Panc1 (cell line): Measurements from ENCODE around the gene CUL1. TPM values are rescaled to one million over a fixed set of nuclear protein-coding genes. Genes with fewer than 3 reads are reported as not detected.
"Not testable (repeated sequence)": the region's sequence is repeated elsewhere in the genome, so short reads cannot be mapped to it uniquely, and the experiment has no call there.

Experiments
- ATAC-seq: fragments of 200-7000 bp; cut with Tn5 transposase; 2 replicates; pipeline ENCODE4 v1.9.1; 2020; ENCODE audit warnings: mild to moderate bottlenecking, moderate library complexity
- BruUV-seq: library from RNA; stranded (reverse); fragments of 400-500 nt; replicated peaks from 2 replicates; lab custom pipeline; 2021; lab: Mats Ljungman, UMichigan
- CTCF ChIA-PET: fragments of 300-600 bp; sonication (Branson Sonifier 250); formaldehyde crosslinking; loops from one replicate; lab custom pipeline; 2022; ENCODE audit warnings: antibody characterized with exemption; lab: Charles Lee
- POLR2A ChIA-PET: fragments of 300-600 bp; sonication (Branson Sonifier 250); formaldehyde crosslinking; loops from one replicate; lab custom pipeline; 2022; ENCODE audit warnings: antibody characterized with exemption; lab: Charles Lee
- DNase-seq: peaks from one replicate; pipeline ENCODE4 v3.0.0-alpha.2; 2010; ENCODE audit warnings: low read depth, low spot score
- H3K27ac ChIP-seq: 2 replicates; pipeline ENCODE4 v1.5.1; 2011; ENCODE audit warnings: mild to moderate bottlenecking, low read length, inconsistent platforms
- H3K27me3 ChIP-seq: fragments of 200-500 bp; sonication (Bioruptor generic); 2 replicates; pipeline ENCODE4 v1.6.0; 2014; ENCODE audit warnings: low read length, inconsistent platforms; ENCODE audit not compliant: control insufficient read depth, insufficient read depth
- H3K36me3 ChIP-seq: fragments of 200-500 bp; sonication (Bioruptor generic); 2 replicates; pipeline ENCODE4 v1.5.1; 2014; ENCODE audit warnings: inconsistent platforms, mild to moderate bottlenecking, low read length, moderate library complexity; ENCODE audit not compliant: control insufficient read depth, insufficient read depth
- H3K4me1 ChIP-seq: 2 replicates; pipeline ENCODE4 v1.5.1; 2011; ENCODE audit warnings: inconsistent platforms, mild to moderate bottlenecking, low read length, moderate library complexity; ENCODE audit not compliant: control insufficient read depth, insufficient read depth
- H3K4me3 ChIP-seq, 2 experiments: 2 replicates each; pipeline ENCODE4 v1.5.1; 2011 to 2012; ENCODE audit warnings: low read depth in 2 of 2, low read length in 2 of 2, mild to moderate bottlenecking in 2 of 2, inconsistent platforms in 1 of 2, moderate library complexity in 1 of 2
- H3K9me3 ChIP-seq: fragments of 200-500 bp; sonication (Bioruptor generic); 2 replicates; pipeline ENCODE4 v1.5.1; 2014; ENCODE audit warnings: low read depth, mild to moderate bottlenecking, inconsistent platforms, low read length, moderate library complexity; ENCODE audit not compliant: control insufficient read depth, insufficient read depth
- POLR2AphosphoS5 ChIP-seq: IDR thresholded peaks from 2 replicates; pipeline ENCODE4 v1.6.1; 2012; ENCODE audit warnings: mild to moderate bottlenecking, low read depth, low read length, moderate library complexity
- REST ChIP-seq, 2 experiments: IDR thresholded peaks; 2 replicates each; pipeline ENCODE4 v1.6.1; 2011 to 2012; ENCODE audit warnings: low read depth in 2 of 2, control low read depth in 1 of 2, low read length in 1 of 2, mild to moderate bottlenecking in 1 of 2, moderate library complexity in 1 of 2; ENCODE audit not compliant: insufficient read depth in 1 of 2
- SIN3A ChIP-seq: IDR thresholded peaks from 2 replicates; pipeline ENCODE4 v1.6.1; 2012; ENCODE audit warnings: low read depth, mild to moderate bottlenecking, low read length, moderate library complexity, borderline replicate concordance; ENCODE audit not compliant: insufficient read depth
- TCF7L2 ChIP-seq: IDR thresholded peaks from 2 replicates; pipeline ENCODE4 v1.6.1; 2011; ENCODE audit warnings: mild to moderate bottlenecking, low read depth, low read length, inconsistent platforms
- in situ Hi-C: cut with HindIII; loops from 2 replicates; pipeline ENCODE4 v1.10.0; 2016; ENCODE audit warnings: low sequenced_read_pairs, low pct_unique_long_range_greater_than_20kb
- intact Hi-C: fragments of 100-400 bp; cut with micrococcal nuclease; formaldehyde crosslinking; loops from one replicate; pipeline ENCODE4 v1.10.0; 2022; ENCODE audit not compliant: unreplicated experiment
- total RNA-seq: library from RNA; stranded (reverse); gene quantifications from one replicate; pipeline ENCODE4 v1.2.1, GENCODE V29; 2021; ENCODE audit not compliant: unreplicated experiment
- TF ChIP-seq, protein P1 (sequence below): fragments of 450-650 bp; IDR thresholded peaks from 2 replicates; pipeline ENCODE4 v1.5.1; 2017; ENCODE audit warnings: mild to moderate bottlenecking

Gene CUL1
- total RNA-seq, 1 experiment from 2014 or later = 60.6 TPM

DNA sequence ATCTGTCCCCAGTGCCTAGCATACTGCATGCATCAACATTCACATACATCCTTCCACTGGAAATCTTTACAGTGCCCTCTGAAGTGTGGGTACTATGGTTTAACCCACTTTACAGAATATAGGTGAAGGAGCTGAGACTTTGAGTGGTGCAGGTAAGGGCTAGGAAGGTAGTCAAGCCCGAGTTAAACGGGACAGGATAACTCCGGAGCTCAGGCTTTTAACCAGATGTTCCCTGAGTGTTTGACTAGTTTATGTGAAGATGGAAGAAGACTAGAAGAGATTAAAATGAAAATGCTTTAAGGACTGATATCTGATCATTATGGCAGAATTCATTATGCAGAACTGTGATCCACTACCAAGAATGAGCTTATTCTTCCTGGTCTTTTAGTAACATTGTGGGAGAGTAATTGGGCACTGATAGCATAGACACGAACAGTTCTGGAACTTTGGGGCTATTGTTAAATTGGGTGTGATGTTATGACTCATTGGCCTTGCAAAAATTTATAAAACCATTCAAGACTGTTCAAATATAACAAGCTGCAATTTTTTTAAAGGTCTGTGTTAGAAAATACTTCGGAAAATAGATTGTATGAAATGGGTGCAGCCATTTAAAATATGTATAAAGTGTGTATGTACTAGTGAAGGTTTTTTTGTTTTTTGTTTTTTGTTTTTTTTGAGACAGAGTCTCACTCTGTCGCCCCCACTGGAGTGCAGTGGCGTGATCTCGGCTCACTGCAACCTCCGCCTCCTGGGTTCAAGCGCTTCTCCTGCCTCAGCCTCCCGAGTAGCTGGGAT is 4.4 kb downstream of the CUL1 start:
- intact Hi-C loops (no loop called here), in situ Hi-C loops (loop anchor here (10.0 kb wide), 1 partner anchor 242 kb away; no protein-coding TSS in a partner anchor)
- Histone ChIP-seq H3K36me3 (peaks cover 2% of the 10 kb centered on the region; the same call in 1 of the 2 replicates), H3K27ac (no peak overlapping the region), H3K4me1 (peaks cover 56% of the 10 kb centered on the region), H3K9me3 (no peaks in the 10 kb centered on the region), H3K4me3 (no peak overlapping the region), H3K27me3 (no peaks in the 10 kb centered on the region)
- no peak for TF ChIP-seq POLR2AphosphoS5
- no peak for TF ChIP-seq REST (IDR thresholded peaks at IDR 0.05; ENCODE audit: insufficient read depth in 1 of 2, low read depth in 2 of 2, low read length in 1 of 2)
- TF ChIP-seq, protein P1, sequence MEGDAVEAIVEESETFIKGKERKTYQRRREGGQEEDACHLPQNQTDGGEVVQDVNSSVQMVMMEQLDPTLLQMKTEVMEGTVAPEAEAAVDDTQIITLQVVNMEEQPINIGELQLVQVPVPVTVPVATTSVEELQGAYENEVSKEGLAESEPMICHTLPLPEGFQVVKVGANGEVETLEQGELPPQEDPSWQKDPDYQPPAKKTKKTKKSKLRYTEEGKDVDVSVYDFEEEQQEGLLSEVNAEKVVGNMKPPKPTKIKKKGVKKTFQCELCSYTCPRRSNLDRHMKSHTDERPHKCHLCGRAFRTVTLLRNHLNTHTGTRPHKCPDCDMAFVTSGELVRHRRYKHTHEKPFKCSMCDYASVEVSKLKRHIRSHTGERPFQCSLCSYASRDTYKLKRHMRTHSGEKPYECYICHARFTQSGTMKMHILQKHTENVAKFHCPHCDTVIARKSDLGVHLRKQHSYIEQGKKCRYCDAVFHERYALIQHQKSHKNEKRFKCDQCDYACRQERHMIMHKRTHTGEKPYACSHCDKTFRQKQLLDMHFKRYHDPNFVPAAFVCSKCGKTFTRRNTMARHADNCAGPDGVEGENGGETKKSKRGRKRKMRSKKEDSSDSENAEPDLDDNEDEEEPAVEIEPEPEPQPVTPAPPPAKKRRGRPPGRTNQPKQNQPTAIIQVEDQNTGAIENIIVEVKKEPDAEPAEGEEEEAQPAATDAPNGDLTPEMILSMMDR = no peak; the same call in 1 of the 2 replicates
- no peak for TF ChIP-seq TCF7L2
- TF ChIP-seq SIN3A = no peak
- ChIA-PET CTCF (interaction anchor here (0.6 to 0.7 kb wide), 3 partner anchors 17 to 153 kb away, joined by 3 read pairs; no protein-coding TSS in a partner anchor), POLR2A (interaction anchor here (0.7 kb wide), 1 partner anchor 212 kb away, joined by 4 read pairs; no protein-coding TSS in a partner anchor)
- DNase-seq (no peak), ATAC-seq (no peak)
- no TSS peak for BruUV-seq

GRCh38 chr7:148703671-148703962 is 4.9 kb downstream of the CUL1 start:
- H3K4me3 ChIP-seq, H3K9me3 ChIP-seq, H3K27me3 ChIP-seq, BruUV-seq, ATAC-seq, intact Hi-C loops, H3K27ac ChIP-seq, H3K36me3 ChIP-seq, DNase-seq: not testable (repeated sequence)
- ChIA-PET CTCF (interaction anchor here (0.7 kb wide), 1 partner anchor 79 kb away, joined by 3 read pairs; no protein-coding TSS in a partner anchor), POLR2A (interaction anchor here (0.7 kb wide), 1 partner anchor 213 kb away, joined by 4 read pairs; no protein-coding TSS in a partner anchor)
- in situ Hi-C loops = loop anchor here (10.0 kb wide), 1 partner anchor 241 kb away; no protein-coding TSS in a partner anchor
- H3K4me1 ChIP-seq = peaks cover 62% of the 10 kb centered on the region

GRCh38 chr7:148704189-148704588 is 5.5 kb downstream of the CUL1 start:
- DNase-seq (no peak), ATAC-seq (no peak)
- CTCF ChIA-PET = no interaction called here
- Histone ChIP-seq H3K9me3 (no peaks in the 10 kb centered on the region), H3K4me3 (no peak overlapping the region), H3K36me3 (peaks cover 2% of the 10 kb centered on the region; the same call in 1 of the 2 replicates), H3K27ac (no peak overlapping the region), H3K27me3 (no peaks in the 10 kb centered on the region), H3K4me1 (peaks cover 62% of the 10 kb centered on the region)
- intact Hi-C loops = no loop called here
- POLR2A ChIA-PET = interaction anchor here (0.7 kb wide), 1 partner anchor 17 kb away, joined by 3 read pairs; no protein-coding TSS in a partner anchor
- no TSS peak for BruUV-seq
- in situ Hi-C loops = loop anchor here (10.0 kb wide), 1 partner anchor 241 kb away; no protein-coding TSS in a partner anchor
- no peak for TF ChIP-seq POLR2AphosphoS5
